ENCODE data around the gene RNF213. TPM values are rescaled to one million over a fixed set of nuclear protein-coding genes. Genes with fewer than 3 reads are reported as not detected.

The RNF213 gene
- polyA plus RNA-seq, 1 of the 3 experiments (the other 2 are of a cell fraction): 57.5 TPM

- Histone ChIP-seq H3K9me2 (no peaks in the 10 kb centered on the region), H3K4me1 (ENCODE audit: control insufficient read depth in 1 of 2, insufficient read depth in 2 of 2, low read depth in 1 of 2, low read length in 1 of 2) (peaks cover 0 to 2% of the 10 kb centered on the region in 2 experiments; a peak in 1 of 4 replicates), H3K4me3 (ENCODE audit: low read depth in 2 of 2, low read length in 1 of 2) (no peak overlapping the region), H3K27ac (ENCODE audit: low read depth in 2 of 2, low read length in 1 of 2) (no peak overlapping the region), H3K4me2 (no peak overlapping the region), H3K27me3 (ENCODE audit: insufficient read depth) (no peaks in the 10 kb centered on the region), H4K20me1 (ENCODE audit: insufficient read depth) (peaks cover 12% of the 10 kb centered on the region), H3K79me2 (ENCODE audit: insufficient read depth) (peaks cover 11% of the 10 kb centered on the region; the same call in 1 of the 2 replicates), H3K9me3 (no peaks in the 10 kb centered on the region), H3F3A (replicated peaks; ENCODE audit: insufficient read depth) (no peaks in the 10 kb centered on the region), H3K9ac (no peak overlapping the region), H2AFZ (ENCODE audit: low read depth) (no peak overlapping the region), H3K36me3 (replicated peaks in 1 of 2; ENCODE audit: control insufficient read depth in 1 of 2, insufficient read depth in 2 of 2, low read length in 1 of 2) (peaks cover 27 to 74% of the 10 kb centered on the region in 2 experiments)
- ChIA-PET CTCF (interaction anchor here (1.1 to 1.3 kb wide), 2 partner anchors 17 to 24 kb away, joined by 3 read pairs; no protein-coding TSS in a partner anchor), POLR2A (no interaction called here)
- DNase-seq: no peak
- no peak for TF ChIP-seq SMC3 (IDR thresholded peaks at IDR 0.05; ENCODE audit: low read depth, low read length)
- TF ChIP-seq IRF3 (IDR thresholded peaks at IDR 0.05; ENCODE audit: low read depth, low read length): no peak
- TF ChIP-seq MXI1 (IDR thresholded peaks at IDR 0.05; ENCODE audit: low read depth, low read length): no peak
- no peak for TF ChIP-seq EZH2phosphoT487 (IDR thresholded peaks at IDR 0.05; ENCODE audit: borderline replicate concordance, low read depth)
- TF ChIP-seq MAX (IDR thresholded peaks at IDR 0.05; ENCODE audit: low read depth): no peak
- no peak for TF ChIP-seq RCOR1 (IDR thresholded peaks at IDR 0.05; ENCODE audit: low read length)
- no peak for TF ChIP-seq RAD21 (IDR thresholded peaks at IDR 0.05; ENCODE audit: low read length)
- TF ChIP-seq MEF2A (IDR thresholded peaks at IDR 0.05; ENCODE audit: borderline replicate concordance, low read depth): no peak
- TF ChIP-seq TEAD4 (IDR thresholded peaks at IDR 0.05; ENCODE audit: borderline replicate concordance, insufficient read depth): no peak
- no peak for TF ChIP-seq JUND (IDR thresholded peaks at IDR 0.05)
- 95% methylated on average over 18 of the region's 19 CpGs for WGBS (ENCODE audit: low lambda C conversion rate)
Measured at GRCh38 chr17:80212962-80213642, 47.5 kb upstream of the RNF213 start.

- DNase-seq: no peak
- Histone ChIP-seq H3K9ac (no peak overlapping the region), H3K79me2 (ENCODE audit: insufficient read depth) (peaks cover 16% of the 10 kb centered on the region; the same call in 1 of the 2 replicates), H3K27me3 (ENCODE audit: insufficient read depth) (no peaks in the 10 kb centered on the region), H4K20me1 (ENCODE audit: insufficient read depth) (peaks cover 17% of the 10 kb centered on the region), H3K4me1 (ENCODE audit: control insufficient read depth in 1 of 2, insufficient read depth in 2 of 2, low read depth in 1 of 2, low read length in 1 of 2) (peaks cover 0 to 7% of the 10 kb centered on the region in 2 experiments; a peak in 1 of 4 replicates), H3F3A (replicated peaks; ENCODE audit: insufficient read depth) (no peaks in the 10 kb centered on the region), H2AFZ (ENCODE audit: low read depth) (no peak overlapping the region), H3K9me2 (no peaks in the 10 kb centered on the region), H3K9me3 (no peaks in the 10 kb centered on the region), H3K4me2 (no peak overlapping the region), H3K36me3 (replicated peaks in 1 of 2; ENCODE audit: control insufficient read depth in 1 of 2, insufficient read depth in 2 of 2, low read length in 1 of 2) (peaks cover 27 to 70% of the 10 kb centered on the region in 2 experiments), H3K27ac (ENCODE audit: low read depth in 2 of 2, low read length in 1 of 2) (no peak overlapping the region), H3K4me3 (ENCODE audit: low read depth in 2 of 2, low read length in 1 of 2) (no peak overlapping the region)
- 97% methylated on average over 10 of the region's 17 CpGs for WGBS (ENCODE audit: low lambda C conversion rate)
- ChIA-PET POLR2A (no interaction called here), CTCF (no interaction called here)
- TF ChIP-seq IRF3 (IDR thresholded peaks at IDR 0.05; ENCODE audit: low read depth, low read length) (no peak), REST (IDR thresholded peaks at IDR 0.05; ENCODE audit: low read depth, low read length) (no peak), ZBTB33 (IDR thresholded peaks at IDR 0.05; ENCODE audit: borderline replicate concordance, low read depth) (no peak), MEF2A (IDR thresholded peaks at IDR 0.05; ENCODE audit: borderline replicate concordance, low read depth) (no peak), GATA2 (CRISPR knock-in tag; IDR thresholded peaks at IDR 0.05) (no peak), TCF12 (IDR thresholded peaks at IDR 0.05) (no peak), EP300 (IDR thresholded peaks at IDR 0.05; ENCODE audit: borderline replicate concordance in 1 of 2, low read depth in 1 of 2, low read length in 1 of 2) (no peak), YY1 (IDR thresholded peaks at IDR 0.05; ENCODE audit: low read depth) (no peak), CHD2 (IDR thresholded peaks at IDR 0.05; ENCODE audit: low read length, partially characterized antibody) (no peak), FOXJ3 (CRISPR knock-in tag; IDR thresholded peaks at IDR 0.05) (no peak), NFIC (IDR thresholded peaks at IDR 0.05; ENCODE audit: borderline replicate concordance) (no peak), RAD21 (IDR thresholded peaks at IDR 0.05; ENCODE audit: low read length) (no peak)
Measured at GRCh38 chr17:80213643-80213975, 47.0 kb upstream of the RNF213 start.

Data from SK-N-SH (cell line).